Embryonic facial prominence (tissue), 1 donor: ENCODE measurements around the gene CABP7.
A peak's percentile ranks its signal among the peaks of the same experiment; 100 is the strongest.
"Not testable (repeated sequence)": the region's sequence is repeated elsewhere in the genome, so short reads cannot be mapped to it uniquely, and the experiment has no call there.

Experiments
- DNase-seq: peaks from one replicate; pipeline ENCODE4 v3.0.0-alpha.2; 2016; ENCODE audit errors: extremely low spot score

Gene CABP7

DNA sequence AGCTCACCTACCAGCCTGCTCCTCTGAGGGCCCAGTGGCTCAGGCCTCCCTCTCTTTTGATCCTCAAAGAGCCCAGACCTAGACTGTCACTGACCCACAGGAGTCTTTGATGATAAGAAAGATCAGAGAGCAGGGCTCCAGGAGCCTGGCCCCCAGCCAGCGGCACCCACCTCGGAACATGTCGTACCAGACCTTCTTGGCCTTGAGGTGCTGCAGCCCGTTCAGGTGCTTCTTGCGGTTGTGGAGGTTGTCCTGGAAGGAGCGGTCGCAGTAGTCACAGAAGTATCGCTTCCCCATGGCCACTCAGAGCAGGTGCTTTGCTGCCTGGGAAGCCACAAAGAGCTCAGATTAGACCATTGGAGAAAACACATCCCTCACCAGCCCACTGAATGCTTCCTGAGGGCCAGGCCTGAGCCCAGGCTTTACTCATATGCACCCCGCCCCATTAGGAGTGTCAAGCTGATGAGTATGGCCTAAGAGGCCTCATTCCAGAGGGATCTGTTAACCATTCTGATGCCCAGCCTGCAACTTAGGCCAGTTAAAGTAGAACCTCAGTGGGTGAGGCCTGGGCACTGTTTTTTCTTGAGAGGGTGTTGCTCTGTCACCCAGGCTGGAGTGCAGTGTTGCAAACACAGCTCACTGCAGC, 28.6 kb downstream of the CABP7 start:
- no peak for DNase-seq

DNA sequence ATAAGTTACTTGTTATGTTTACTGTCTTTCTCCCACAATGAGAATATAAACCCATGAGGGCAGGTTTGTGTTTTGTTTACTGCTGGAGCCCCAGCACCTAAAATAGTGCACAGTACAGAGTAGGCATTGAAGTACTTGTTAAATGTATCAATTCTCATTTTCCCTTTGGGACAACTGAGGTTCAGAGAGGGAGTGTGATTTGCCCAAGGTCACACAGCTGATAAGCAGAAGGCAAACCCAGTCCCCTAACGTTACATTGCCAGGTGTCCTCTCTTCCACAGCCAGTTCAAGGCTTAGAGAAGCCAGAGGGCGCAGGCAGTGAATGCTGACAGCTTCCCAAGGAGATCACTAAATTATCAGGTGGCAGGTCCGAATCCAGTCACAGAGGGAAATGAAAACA, 30.2 kb downstream of the CABP7 start:
- no peak for DNase-seq

DNA sequence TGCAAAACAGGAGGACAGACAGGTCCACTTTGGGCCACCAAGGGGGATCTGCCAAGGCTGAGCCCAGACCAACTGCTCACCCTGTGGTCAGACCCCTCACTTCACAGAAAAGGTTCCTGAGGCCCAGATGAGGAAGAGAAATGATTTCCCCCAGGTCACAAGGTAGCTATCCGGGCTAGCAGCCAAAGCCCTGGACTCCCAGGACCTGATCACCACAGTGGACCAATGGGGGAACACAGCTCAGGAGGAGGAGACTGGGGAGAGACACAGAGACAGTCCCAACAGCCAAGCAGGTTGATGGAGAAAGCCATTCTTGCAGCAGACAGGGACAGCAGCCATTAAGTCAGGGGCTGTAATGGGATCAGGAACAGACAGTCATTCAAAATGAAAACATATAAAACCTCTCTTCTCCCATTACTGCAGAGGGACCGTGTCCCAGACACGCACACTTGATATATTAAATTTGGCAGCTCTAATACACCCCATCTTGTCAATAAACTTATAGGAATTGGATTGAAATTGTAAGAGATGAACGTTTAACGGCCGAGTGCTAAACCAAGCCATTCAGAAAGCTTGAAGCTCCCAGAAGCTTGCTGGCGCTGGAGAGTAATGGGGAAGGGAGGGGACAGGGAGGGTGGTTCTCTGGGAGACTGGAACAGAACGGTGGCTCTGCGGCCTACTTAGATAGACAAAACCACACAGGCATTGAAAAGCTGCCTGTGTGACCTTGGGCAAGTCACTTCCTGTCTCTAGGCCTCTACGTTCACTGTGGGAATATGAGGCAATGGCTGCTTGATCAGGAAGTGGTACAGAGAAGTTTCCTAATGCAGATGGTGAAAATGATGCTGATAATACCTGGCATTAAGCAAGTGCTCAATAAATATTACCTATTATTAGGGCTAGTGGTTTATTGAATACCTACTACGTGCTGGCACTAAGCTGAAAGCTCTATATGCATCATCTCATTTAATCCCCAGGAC, 31.0 kb downstream of the CABP7 start:
- no peak for DNase-seq

DNA sequence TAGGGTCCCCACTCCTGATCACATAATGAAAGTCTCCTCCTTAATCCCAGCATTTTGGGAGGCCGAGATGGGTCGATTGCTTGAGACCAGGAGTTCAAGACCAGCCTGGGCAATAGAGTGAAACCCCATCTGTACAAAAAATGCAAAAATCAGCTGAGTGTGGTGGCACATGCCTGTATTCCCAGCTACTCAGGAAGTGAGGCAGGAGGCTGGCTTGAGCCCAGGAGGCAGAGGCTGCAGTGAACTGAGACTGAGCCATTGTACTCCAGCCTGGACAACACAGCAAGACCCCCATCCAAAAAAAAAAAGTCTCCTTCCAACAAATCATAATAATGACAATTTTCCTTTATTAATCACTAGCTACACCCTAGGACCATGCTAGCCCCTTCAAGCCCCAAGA, 31.9 kb downstream of the CABP7 start:
- no peak for DNase-seq

DNA sequence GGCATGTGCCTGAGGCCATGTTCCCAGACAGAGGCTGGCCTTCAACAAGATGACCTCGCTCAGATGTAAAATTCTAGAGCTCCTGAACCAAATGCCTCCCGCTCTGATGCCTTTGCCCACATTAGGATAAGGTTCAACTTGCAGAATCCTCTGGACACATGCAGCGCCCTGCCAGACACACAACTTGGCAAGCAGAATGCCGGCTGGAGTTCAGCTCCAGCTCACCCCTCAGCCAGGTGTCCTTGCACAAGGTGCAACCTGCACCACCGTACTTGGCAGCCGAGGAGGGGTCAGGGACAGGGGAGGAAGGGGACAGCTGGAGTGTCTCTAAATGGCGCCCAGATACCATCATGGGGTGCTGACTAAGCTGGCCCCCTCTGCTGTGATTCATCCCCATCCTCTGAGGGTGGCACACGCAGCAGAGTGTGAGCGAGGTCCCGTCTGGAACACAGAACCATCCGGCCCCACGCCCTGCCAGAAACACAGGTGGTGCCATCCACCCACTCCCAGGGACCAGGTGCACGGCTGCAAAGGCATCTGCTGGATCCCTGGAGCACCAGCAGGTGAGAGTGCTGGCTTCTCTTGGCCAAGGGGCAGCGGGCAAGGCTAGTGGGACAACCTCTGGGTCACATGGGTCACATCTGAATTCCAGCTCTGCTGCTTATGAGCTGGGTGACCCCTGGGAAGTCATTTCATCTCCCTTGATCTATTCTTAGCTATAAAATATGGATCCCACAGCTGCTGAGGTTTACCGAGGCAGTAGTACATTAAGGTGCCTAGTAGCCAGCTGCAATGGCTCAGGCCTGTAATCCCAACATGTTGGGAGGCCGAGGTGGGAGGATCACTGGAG, 34.2 kb downstream of the CABP7 start:
- DNase-seq: no peak

DNA sequence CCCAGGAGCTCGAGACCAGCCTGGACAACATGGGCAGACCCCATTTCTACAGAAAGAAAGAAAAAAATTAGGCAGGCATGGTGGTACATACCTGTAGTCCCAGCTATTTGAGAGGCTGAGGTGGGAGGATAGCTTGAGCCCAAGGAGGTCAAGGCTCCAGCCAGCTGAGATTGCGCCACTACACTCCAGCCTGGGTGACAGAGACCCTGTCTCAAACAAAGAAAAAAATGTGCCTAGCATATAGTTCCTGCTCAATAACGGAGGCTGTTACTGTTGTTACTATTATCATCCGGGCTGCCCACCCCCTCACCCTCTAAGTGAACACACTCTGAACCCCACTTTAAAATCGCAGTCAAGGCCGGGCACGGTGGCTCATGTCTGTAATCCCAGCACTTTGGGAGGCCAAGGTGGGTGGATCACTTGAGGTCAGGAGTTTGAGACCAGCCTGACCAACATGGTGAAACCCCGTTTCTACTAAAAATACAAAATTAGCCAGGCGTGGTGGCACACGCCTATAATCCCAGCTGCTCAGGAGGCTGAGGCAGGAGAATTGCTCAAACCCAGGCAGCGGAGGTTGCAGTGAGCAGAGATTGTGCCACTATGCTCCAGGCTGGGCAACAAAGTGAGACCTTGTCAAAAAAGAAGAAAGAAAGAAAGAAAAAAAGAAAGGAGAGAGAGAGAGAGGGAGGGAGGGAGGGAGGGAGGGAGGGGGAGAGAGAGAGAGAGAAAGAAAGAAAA, 35.0 kb downstream of the CABP7 start:
- not testable (repeated sequence) for DNase-seq

DNA sequence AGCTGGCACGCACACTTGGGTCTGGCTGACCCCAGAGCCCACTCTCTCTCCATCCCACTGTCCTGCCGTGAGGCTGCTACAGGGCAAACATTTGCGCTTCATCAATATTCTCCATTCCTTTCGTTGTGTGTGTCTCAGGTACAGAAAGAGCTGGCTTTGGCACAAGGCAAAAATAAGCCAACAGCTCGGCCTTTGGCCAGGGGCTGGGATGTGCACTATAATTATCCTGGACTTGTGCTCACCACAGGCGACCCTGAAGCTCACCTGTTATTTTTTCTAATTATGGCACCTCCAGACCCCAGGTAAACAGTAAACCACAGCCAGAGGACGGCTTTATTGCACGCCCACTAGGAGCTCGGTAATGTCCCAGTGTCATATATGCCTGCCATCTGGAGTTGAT, 36.1 kb downstream of the CABP7 start:
- no peak for DNase-seq

DNA sequence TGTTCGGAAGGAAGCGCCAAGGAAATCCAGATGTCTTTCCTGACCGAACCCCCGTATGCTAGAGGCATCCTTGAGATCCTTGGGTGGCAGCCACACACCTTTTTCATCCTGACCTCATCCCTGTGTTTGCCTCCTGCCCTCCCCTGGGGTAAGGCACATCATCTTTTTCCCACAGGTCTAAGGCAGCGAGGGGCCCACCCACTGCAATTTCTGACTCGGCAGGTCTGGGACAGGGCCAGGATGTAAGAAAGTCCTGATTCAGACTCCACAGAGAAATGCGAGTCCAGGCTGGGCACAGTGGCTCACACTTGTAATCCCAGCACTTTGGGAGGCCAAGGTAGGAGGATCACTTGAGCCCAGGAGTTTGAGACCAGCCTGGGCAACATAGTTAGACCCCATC, 36.5 kb downstream of the CABP7 start:
- no peak for DNase-seq

DNA sequence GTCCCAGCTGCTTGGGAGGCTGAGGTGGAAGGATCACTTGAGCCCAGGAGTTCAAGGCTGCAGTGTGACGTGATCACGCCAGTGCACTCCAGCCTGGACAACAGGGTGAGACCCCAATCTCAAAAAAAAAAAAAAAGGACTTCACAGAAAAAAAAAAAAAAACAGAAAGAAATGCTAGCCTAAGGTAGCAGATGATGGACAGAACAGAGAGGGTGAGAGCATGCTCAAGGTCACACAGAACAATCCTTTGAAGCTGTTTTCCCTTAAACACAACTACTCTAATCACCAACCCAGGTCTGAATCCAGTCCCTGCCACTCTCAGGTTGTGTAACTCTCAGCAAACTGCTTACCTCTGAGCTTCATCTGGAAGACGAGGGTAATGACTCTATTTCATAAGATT, 37.3 kb downstream of the CABP7 start:
- DNase-seq: no peak

DNA sequence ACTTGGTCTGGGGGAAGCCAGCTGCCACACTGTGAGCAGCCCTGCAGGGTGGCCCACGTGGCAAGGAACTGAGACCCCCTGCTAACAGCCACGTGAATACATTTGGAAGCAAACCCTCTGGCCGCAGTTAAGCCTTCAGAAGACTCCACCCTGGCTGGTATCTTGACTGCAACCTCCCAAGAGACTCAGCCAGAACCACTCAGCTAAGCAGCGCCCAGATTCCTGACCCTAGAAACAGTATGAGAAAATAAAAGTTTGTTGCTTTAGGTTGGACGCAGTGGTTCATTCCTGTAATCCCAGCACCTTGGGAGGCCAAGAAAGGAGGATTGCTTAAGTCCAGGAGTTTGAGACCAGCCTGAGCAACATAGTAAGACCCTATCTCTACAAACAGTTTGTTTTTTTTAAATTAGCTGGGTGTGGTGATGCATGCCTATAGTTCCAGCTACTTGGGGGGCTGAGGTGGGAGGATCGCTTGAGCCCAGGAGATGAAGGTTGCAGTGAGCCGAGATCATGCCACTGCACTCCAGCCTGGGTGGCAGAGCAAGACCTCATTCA, 38.3 kb downstream of the CABP7 start:
- DNase-seq: no peak

DNA sequence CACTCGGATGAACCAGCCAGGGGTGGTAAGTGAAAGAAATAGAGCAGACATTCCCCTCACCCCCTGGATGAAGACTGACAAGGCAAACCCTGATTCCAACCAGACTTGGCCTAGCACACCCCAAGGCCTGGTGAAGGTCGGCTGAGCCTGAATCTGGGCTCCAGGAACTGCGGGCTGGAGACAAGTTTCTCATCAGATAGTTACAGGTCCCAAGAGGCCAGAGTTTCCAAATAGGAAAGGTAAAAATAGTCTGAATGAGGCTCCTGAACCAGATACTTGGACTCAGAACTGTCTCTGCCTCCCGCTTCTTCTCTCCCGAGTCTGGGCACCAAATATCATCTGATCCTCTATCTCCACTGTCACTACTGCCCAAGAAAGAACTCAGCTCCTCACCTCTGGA, 39.2 kb downstream of the CABP7 start:
- no peak for DNase-seq

DNA sequence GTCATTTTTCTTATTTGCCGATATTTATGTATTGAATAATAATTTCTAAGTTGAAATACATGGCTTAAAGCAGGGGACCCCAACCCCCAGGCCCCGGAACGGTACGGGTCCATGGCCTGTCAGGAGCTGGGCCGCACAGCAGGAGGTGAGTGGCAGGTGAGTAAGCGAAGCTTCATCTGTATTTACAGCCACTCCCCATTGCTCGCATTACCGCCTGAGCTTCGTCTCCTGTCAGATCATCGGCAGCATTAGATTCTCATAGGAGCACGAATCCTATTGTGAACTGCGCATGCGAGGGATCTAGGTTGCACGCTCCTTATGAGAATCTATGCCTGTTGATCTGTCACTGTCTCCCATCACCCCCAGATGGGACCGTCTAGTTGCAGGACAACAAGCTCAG, 42.5 kb downstream of the CABP7 start:
- DNase-seq: no peak

DNA sequence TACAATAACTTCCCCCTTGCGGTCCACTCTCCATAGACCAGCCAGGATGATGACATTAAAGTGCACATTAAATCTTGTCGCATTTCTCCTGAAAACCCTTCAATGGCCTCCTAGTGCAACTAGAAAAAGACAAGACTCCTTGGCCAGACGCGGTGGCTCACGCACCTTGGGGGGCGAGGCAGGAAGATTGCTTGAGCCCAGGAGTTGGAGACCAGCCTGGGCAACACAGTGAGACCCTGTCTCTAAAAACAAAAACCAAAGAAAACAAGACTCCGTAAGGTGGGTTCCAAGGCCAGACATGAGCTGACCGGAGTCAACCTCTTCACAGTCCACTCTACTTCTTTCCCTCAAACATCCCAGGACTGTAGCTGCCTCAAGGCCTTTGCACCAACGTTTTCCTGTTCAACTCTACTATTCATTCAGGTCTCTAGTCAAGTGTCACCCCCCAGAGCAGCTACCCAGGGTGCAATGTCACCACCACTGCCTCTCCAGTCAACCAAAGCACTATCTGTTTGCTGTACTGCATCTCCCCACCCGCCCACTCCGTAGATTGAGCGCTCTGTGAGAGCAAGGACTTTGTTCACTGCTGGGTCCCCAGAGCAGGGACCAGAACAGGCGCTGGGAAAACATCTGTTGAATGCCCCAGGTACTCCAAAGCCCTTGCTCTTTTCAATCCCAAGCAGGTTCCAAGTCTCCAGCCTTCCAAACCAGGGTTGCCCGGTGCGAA, 46.3 kb downstream of the CABP7 start:
- no peak for DNase-seq

DNA sequence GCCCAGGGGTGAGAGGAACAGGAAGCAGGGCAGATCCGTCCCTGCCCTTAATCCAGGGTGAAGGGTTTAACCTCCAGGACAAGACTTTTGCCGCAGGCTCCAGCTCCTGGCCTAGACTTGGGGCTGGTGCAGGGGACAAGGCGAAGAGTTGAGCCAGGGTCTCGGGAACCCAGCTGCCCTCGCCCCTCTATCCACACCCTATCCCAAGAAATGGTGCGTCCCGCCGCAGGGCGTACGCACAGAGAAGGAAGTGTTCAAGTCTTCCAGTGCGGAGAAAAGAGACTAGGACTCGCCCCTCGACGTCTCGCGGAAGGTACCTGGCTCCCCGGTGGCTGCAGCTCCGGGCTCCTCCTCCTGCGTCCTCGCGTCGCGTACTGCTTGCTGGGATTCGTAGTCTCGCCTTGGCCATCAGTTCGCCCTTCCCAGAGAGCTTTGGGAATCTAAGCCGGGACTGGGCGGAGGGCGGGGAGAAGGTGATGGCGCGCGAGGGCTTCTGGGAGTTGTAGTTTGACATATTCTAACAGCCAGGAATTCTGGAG, 46.9 kb downstream of the CABP7 start, which contains the start of gene ZMAT5:
Gene ZMAT5, minus strand, starts transcription at position 376 of the 539 bp plus-strand sequence. CDS start 18,463 bp downstream, outside the sequence.
- peak; percentile 95 for DNase-seq

DNA sequence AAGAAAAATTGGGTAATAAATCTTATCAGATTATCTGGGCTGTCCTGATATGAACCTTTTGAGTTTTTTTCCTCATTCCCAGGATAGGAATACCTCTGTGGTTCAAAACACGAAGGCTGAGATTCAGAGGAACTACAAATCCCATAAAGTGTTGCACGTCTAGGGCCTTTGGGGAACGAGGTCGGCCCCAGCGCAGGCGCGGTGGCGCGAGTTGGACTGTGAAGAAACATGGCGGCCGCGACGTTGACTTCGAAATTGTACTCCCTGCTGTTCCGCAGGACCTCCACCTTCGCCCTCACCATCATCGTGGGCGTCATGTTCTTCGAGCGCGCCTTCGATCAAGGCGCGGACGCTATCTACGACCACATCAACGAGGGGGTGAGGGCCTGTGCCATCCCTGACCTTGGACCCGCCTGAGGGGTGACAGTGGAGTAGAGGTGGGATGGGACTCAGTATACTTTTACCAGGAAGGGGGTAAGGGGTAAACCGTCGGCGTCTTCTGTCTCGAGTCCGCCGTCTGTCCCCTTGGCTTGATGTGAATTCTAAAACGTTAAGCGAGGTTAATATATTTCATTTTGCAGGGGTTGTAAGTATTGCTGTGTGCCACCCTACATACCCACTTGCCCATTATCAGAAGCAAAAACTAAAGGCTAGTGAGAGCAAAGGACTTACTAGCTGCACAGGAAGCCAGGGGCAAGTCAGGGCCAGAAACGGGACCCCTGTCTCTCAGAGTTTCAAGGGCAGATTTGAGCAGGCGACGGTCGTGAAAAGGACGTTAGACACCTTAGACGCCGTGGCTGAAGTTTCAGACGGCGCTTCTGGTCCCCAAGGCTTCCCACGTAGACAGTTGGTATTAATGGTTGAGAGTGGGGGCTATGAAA, 47.6 kb downstream of the CABP7 start, which contains the start of gene UQCR10:
Gene UQCR10, plus strand, starts transcription at position 199 of the 881 bp plus-strand sequence. Its CDS starts 30 bp downstream, at position 229.
- peak; percentile 91 for DNase-seq

DNA sequence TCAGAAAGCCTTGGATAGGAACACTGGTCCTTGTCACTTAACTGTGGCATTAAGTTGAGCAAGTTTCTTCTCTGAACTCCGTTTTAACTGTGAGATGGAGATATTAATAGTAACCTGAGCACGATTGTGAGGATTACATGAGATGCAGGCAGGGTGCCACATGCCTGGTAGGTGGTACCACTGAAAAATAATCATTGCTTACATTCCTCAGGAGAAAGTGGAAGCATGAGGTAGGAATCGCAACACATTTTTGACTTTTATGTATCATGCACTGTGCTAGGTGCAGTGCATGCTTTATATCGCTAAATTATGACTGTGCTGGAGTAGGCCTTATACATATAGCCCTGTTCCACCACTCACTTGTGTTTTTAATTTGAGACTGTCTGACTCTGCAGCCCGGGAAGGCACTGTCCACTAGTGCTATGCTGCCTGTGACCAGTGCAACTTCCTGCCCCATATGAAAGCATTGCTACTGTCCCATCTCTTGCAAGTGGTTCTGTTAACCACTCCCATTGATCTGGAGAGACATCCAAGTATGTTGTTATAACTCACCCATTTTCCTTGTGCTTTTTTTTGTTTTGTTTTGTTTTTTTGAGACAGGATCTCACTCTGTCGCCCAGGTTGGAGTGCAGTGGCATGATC, 48.4 kb downstream of the CABP7 start:
- no peak for DNase-seq

DNA sequence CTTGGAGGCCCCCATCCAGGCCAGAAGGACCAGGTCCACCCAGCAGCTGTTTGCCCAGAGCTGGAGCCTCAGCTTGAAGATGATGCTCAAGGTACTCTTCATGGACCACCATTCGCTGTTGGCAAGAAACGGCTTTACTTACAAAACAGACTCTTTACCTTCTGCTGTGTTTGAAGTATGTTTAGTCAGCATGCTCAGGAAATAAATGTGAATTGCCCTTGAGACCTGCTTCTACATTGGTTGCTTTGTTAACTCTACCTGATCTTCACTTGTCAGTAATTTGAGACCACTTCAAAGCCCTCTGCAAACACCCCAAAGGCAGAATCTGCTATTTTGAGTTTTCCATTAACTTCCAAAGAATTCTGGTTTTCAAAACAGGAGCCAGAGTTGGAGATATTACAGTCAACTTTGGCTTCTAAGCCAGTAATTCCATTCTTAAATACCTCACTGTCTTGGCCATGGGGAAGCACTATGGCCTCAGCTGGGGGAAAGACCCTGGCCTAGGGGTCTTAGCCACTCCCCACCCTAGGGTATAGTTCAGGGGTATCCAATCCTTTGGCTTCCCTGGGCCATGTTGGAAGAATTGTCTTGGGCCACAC, 50.0 kb downstream of the CABP7 start:
- no peak for DNase-seq

DNA sequence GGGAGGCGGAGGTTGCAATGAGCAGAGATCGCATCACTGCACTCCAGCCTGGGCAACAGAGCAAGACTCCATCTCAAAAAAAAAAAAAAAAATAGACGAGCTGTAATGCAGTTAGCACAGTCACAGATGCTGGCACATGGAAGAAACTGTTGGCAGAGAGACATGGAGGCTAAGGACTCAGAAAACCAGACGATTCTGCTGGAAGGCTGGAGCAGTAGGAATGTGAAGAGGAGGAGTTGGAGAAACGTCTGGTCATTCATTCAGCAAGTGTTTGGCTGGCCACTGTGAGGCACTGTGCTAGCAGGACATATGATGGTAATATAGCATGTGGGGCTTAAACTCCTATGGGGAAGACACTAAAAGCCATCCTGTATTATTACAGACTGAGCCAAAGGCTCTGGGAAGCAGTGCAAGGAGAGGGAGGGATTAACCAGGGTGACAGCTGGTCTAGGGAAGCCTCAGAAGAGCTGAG, 52.4 kb downstream of the CABP7 start:
- DNase-seq: no peak
